ENCODE measurements around the gene ARHGEF11.

- TF ChIP-seq CTCF (conservative IDR thresholded peaks at IDR 0.05; ENCODE audit: low read depth, low read length) (no peak), EZH2 (IDR thresholded peaks at IDR 0.05; ENCODE audit: borderline replicate concordance, low read depth, low read length, poor library complexity, severe bottlenecking) (no peak)
Observed at GRCh38 chr1:156959925-156960324, 85.6 kb downstream of the ARHGEF11 start.
